22Rv1 (cell line): Measurements from ENCODE around the gene NEUROD2.

Experiments
- CTCF ChIP-seq: fragments of 450-650 bp; IDR thresholded peaks from 2 replicates; pipeline ENCODE4 v1.5.1; 2017; ENCODE audit warnings: mild to moderate bottlenecking
- ZFX ChIP-seq: fragments of 450-650 bp; IDR thresholded peaks from 2 replicates; pipeline ENCODE4 v1.6.1; 2017; ENCODE audit warnings: antibody characterized with exemption, borderline replicate concordance

- TF ChIP-seq CTCF, result no peak
- no peak for TF ChIP-seq ZFX
Measured at GRCh38 chr17:39609416-39610025, 1.8 kb upstream of the NEUROD2 start.
